GM06990 (cell line): ENCODE data around the gene C12orf57.
A peak's percentile ranks its signal among the peaks of the same experiment; 100 is the strongest.

Source experiments
- DNase-seq: peaks from one replicate; pipeline ENCODE4 v3.0.0-alpha.2; 2011; ENCODE audit not compliant: insufficient read length; ENCODE audit errors: extremely low read depth
- H3K27me3 ChIP-seq: replicated peaks from 2 replicates; pipeline ENCODE4 v1.6.0; 2011; ENCODE audit warnings: low read length; ENCODE audit not compliant: control insufficient read depth, insufficient read depth
- H3K36me3 ChIP-seq: 2 replicates; pipeline ENCODE4 v1.5.1; 2011; ENCODE audit warnings: low read length; ENCODE audit not compliant: control insufficient read depth, insufficient read depth
- H3K4me3 ChIP-seq: replicated peaks from 2 replicates; pipeline ENCODE4 v1.5.1; 2011; ENCODE audit warnings: low read depth, mild to moderate bottlenecking, control low read depth, low read length
- TF ChIP-seq, protein P1 (sequence below): IDR thresholded peaks from 2 replicates; pipeline ENCODE4 v1.5.1; 2011; ENCODE audit warnings: low read length, control low read depth, mild to moderate bottlenecking, inconsistent platforms; ENCODE audit not compliant: insufficient read depth, poor library complexity, severe bottlenecking

The C12orf57 gene

DNA sequence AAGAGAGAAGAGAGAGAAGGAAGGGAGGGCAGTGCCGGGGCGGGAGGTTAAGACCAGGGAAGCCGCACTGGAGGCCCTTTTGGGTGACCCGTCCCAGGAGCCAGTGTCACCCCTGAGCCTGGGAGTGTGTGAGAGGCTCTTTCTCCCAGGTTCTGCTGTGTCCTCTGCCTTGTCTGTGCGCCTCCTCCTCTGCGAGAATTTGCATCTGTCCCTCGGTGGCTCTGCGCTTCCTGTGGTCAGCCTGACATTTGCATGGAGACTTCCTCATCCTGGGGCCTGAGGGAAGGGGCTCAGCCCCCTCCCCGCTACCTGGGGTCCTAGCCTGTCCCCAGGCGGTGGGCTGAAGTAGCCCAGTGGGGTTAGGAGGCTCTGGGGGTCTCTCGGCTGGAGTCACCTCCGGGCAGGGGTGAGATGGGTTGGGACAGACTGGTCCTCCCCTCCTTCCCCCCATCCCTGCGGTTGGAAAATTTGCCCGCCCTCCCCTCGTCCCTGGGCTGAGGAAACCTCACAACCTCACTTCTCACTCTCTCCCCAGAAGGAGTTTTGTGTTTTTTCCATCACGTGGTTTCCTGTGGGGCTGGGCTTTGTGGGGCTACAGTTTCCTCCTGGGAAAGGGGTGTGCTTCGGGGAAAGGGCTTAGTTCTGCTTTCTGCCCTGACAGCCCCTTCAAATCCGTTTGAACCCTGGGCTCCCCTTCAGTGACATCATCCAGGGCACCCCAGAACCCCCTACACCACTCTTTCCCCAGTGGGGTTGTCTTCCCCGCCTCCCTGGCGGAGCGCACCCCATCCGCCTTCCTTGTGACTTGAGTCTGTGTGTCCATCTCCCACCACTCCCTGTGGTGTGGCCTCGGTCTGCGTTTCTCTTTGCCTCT lies 9.9 kb downstream of the C12orf57 start:
- Histone ChIP-seq H3K27me3 (no peaks in the 10 kb centered on the region), H3K4me3 (peak overlapping the region; percentile 86), H3K36me3 (peaks cover 49% of the 10 kb centered on the region)
- DNase-seq = peak; percentile 91
- TF ChIP-seq, protein P1, sequence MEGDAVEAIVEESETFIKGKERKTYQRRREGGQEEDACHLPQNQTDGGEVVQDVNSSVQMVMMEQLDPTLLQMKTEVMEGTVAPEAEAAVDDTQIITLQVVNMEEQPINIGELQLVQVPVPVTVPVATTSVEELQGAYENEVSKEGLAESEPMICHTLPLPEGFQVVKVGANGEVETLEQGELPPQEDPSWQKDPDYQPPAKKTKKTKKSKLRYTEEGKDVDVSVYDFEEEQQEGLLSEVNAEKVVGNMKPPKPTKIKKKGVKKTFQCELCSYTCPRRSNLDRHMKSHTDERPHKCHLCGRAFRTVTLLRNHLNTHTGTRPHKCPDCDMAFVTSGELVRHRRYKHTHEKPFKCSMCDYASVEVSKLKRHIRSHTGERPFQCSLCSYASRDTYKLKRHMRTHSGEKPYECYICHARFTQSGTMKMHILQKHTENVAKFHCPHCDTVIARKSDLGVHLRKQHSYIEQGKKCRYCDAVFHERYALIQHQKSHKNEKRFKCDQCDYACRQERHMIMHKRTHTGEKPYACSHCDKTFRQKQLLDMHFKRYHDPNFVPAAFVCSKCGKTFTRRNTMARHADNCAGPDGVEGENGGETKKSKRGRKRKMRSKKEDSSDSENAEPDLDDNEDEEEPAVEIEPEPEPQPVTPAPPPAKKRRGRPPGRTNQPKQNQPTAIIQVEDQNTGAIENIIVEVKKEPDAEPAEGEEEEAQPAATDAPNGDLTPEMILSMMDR = no peak

DNA sequence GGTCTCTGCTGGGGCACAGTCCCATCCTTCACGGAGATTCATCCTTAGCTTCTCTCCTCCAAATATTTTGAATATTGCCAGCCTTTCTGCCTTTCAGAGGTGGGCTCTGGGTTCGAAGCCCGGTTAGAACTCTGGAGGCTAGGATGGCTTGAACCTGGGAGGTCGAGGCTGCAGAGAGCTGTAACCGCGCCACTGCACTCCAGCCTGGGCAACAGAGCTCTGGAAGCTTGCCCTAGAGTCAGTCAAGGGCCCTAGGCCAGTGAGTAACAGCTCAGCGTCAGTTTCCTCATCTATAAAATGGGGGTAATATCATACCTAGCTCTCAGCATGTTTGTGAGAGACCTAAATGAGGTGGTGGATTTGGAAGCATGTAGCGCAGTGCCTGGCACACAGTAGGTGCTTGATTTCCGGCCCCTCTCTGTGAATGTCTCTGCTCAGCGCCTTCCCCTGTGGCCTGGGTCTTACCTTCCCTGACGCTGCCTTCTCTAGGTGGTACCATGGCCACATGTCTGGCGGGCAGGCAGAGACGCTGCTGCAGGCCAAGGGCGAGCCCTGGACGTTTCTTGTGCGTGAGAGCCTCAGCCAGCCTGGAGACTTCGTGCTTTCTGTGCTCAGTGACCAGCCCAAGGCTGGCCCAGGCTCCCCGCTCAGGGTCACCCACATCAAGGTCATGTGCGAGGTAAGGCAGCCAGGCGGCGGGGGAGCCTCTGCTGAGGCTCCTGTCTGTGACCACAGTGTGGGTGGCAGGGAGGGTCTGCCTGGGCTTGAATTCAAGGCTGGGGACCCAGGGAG lies 10.7 kb downstream of the C12orf57 start:
- Histone ChIP-seq H3K36me3 (peaks cover 50% of the 10 kb centered on the region), H3K4me3 (peak overlapping the region; percentile 54), H3K27me3 (no peaks in the 10 kb centered on the region)
- TF ChIP-seq, protein P1 = no peak
- DNase-seq = no peak

DNA sequence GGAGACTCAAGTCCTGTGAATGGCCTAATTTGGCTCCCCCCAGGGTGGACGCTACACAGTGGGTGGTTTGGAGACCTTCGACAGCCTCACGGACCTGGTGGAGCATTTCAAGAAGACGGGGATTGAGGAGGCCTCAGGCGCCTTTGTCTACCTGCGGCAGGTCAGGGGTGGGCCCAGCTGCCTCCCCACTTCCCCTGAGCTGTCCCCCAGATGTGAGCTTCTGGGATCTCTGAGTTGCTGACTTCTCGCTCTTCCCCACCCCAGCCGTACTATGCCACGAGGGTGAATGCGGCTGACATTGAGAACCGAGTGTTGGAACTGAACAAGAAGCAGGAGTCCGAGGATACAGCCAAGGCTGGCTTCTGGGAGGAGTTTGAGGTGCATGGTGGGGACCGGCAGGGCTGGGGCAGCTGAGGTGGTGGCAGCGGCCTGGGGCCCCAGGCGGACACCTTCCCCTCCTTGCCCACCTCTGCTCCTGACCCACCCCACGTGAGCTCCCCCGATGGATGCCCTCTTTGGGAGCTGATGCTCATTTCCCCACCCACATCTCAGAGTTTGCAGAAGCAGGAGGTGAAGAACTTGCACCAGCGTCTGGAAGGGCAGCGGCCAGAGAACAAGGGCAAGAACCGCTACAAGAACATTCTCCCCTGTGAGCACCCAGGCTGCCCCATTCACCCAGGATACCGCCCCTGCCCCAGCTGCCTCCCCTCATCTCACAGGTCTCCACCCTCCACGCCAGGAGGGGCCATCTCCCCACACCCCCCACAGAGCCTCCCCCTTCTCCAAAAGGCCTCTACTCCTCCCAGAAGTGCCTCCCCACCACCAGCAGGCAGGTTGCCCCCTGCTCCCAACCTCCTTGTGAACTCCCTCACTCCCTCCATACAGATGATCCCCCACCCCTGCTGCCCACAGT lies 11.5 kb downstream of the C12orf57 start:
- Histone ChIP-seq H3K4me3 (peak overlapping the region; percentile 54), H3K27me3 (no peaks in the 10 kb centered on the region), H3K36me3 (peaks cover 56% of the 10 kb centered on the region)
- DNase-seq = no peak
- TF ChIP-seq, protein P1 = no peak

DNA sequence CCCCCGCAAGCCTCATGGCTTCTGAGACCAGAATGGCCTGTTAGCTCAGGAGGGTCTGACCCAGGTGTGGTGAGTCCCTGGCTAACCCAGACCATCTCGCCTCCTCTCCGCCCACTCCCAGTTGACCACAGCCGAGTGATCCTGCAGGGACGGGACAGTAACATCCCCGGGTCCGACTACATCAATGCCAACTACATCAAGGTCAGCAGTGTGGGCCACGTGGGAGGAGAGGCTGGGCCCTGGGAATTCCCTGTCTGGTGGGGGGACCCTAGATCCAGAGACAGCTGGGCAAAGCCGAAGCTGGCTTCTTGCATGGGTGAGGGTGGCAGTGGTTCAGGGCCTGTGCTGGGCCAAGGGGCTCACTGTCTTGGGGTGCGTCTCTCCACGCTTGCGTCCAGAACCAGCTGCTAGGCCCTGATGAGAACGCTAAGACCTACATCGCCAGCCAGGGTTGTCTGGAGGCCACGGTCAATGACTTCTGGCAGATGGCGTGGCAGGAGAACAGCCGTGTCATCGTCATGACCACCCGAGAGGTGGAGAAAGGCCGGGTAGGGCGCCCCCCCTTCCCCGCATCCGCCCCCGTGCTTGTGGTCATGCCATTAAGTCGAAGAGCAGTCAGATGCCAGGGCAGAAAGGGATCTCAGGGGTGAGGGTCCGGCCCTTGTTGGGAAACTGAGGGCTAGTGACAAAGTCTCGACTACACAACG lies 12.4 kb downstream of the C12orf57 start:
- no peak for DNase-seq
- Histone ChIP-seq H3K36me3 (peaks cover 64% of the 10 kb centered on the region), H3K27me3 (no peaks in the 10 kb centered on the region), H3K4me3 (peak overlapping the region; percentile 54)
- TF ChIP-seq, protein P1 = no peak
